C4-2B (cell line): ENCODE results near the gene DCLK2.

Experiments used
- ZFX ChIP-seq: fragments of 450-650 bp; IDR thresholded peaks from 2 replicates; pipeline ENCODE4 v1.6.1; 2017
- TF ChIP-seq, protein P1 (sequence below): fragments of 450-650 bp; conservative IDR thresholded peaks from 2 replicates; pipeline ENCODE4 v1.5.1; 2017; ENCODE audit warnings: mild to moderate bottlenecking

DNA sequence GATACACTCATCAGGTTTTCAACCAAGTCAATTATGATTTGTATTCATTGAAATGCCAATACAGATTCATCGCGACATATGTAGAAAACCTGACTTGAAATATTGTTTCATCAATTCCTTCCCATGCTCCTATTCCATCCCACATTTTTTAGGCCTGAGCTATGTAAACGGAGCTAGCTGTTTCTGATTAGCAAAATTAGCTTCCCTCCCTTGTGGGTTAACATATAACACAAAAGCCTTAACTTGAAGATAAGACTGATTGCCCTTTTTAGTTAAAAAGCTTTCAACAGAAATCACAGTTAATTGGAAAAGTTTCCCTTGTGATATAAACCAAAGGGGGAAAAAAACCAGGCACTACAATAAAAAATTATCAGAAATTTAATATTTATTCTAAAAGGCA is 32.8 kb upstream of the DCLK2 start:
- TF ChIP-seq, protein P1, sequence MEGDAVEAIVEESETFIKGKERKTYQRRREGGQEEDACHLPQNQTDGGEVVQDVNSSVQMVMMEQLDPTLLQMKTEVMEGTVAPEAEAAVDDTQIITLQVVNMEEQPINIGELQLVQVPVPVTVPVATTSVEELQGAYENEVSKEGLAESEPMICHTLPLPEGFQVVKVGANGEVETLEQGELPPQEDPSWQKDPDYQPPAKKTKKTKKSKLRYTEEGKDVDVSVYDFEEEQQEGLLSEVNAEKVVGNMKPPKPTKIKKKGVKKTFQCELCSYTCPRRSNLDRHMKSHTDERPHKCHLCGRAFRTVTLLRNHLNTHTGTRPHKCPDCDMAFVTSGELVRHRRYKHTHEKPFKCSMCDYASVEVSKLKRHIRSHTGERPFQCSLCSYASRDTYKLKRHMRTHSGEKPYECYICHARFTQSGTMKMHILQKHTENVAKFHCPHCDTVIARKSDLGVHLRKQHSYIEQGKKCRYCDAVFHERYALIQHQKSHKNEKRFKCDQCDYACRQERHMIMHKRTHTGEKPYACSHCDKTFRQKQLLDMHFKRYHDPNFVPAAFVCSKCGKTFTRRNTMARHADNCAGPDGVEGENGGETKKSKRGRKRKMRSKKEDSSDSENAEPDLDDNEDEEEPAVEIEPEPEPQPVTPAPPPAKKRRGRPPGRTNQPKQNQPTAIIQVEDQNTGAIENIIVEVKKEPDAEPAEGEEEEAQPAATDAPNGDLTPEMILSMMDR, result no peak
- no peak for TF ChIP-seq ZFX
